ENCODE results near the gene HK1.

Gene HK1

GRCh38 chr10:69374931-69375306, 96.6 kb downstream of the HK1 start:
- peaks cover 6% of the 10 kb centered on the region for H3K79me2 ChIP-seq (ENCODE audit: control insufficient read depth, insufficient read depth, low read length, unreplicated experiment)
- H3K4me1 ChIP-seq (ENCODE audit: control insufficient read depth, insufficient read depth, low read length, unreplicated experiment), result peaks cover 14% of the 10 kb centered on the region
- H3K27me3 ChIP-seq (ENCODE audit: insufficient read depth, low read length), result no peaks in the 10 kb centered on the region
- H3K27ac ChIP-seq (ENCODE audit: low read depth, low read length), result no peak overlapping the region
- no peak overlapping the region for H2AFZ ChIP-seq (ENCODE audit: low read length, unreplicated experiment)
- peaks cover 19% of the 10 kb centered on the region for H3K36me3 ChIP-seq (ENCODE audit: insufficient read depth, low read length)
- H3K4me3 ChIP-seq (ENCODE audit: low read depth, low read length), result no peak overlapping the region

GRCh38 chr10:69375307-69376151, 97.2 kb downstream of the HK1 start:
- Histone ChIP-seq H3K4me1 (ENCODE audit: control insufficient read depth, insufficient read depth, low read length, unreplicated experiment) (peaks cover 14% of the 10 kb centered on the region), H2AFZ (ENCODE audit: low read length, unreplicated experiment) (no peak overlapping the region), H3K79me2 (ENCODE audit: control insufficient read depth, insufficient read depth, low read length, unreplicated experiment) (peaks cover 6% of the 10 kb centered on the region), H3K27ac (ENCODE audit: low read depth, low read length) (no peak overlapping the region), H3K36me3 (ENCODE audit: insufficient read depth, low read length) (peaks cover 14% of the 10 kb centered on the region), H3K27me3 (ENCODE audit: insufficient read depth, low read length) (no peaks in the 10 kb centered on the region), H3K4me3 (ENCODE audit: low read depth, low read length) (no peak overlapping the region)

- Histone ChIP-seq H3K36me3 (ENCODE audit: insufficient read depth, low read length) (peaks cover 4% of the 10 kb centered on the region), H3K27me3 (ENCODE audit: insufficient read depth, low read length) (no peaks in the 10 kb centered on the region), H2AFZ (ENCODE audit: low read length, unreplicated experiment) (no peak overlapping the region), H3K4me3 (ENCODE audit: low read depth, low read length) (no peak overlapping the region), H3K79me2 (ENCODE audit: control insufficient read depth, insufficient read depth, low read length, unreplicated experiment) (peaks cover 6% of the 10 kb centered on the region), H3K4me1 (ENCODE audit: control insufficient read depth, insufficient read depth, low read length, unreplicated experiment) (peaks cover 10% of the 10 kb centered on the region), H3K27ac (ENCODE audit: low read depth, low read length) (no peak overlapping the region)
Observed at GRCh38 chr10:69376662-69377061, 98.4 kb downstream of the HK1 start.

- Histone ChIP-seq H3K36me3 (ENCODE audit: insufficient read depth, low read length) (peaks cover 4% of the 10 kb centered on the region), H3K79me2 (ENCODE audit: control insufficient read depth, insufficient read depth, low read length, unreplicated experiment) (peaks cover 6% of the 10 kb centered on the region), H3K27ac (ENCODE audit: low read depth, low read length) (no peak overlapping the region), H3K4me3 (ENCODE audit: low read depth, low read length) (no peak overlapping the region), H2AFZ (ENCODE audit: low read length, unreplicated experiment) (no peak overlapping the region), H3K4me1 (ENCODE audit: control insufficient read depth, insufficient read depth, low read length, unreplicated experiment) (peaks cover 8% of the 10 kb centered on the region), H3K27me3 (ENCODE audit: insufficient read depth, low read length) (no peaks in the 10 kb centered on the region)
Observed at GRCh38 chr10:69377191-69377590, 98.9 kb downstream of the HK1 start.

- H3K27ac ChIP-seq (ENCODE audit: low read depth, low read length), result no peak overlapping the region
- H2AFZ ChIP-seq (ENCODE audit: low read length, unreplicated experiment), result no peak overlapping the region
- peaks cover 6% of the 10 kb centered on the region for H3K79me2 ChIP-seq (ENCODE audit: control insufficient read depth, insufficient read depth, low read length, unreplicated experiment)
- H3K4me3 ChIP-seq (ENCODE audit: low read depth, low read length), result no peak overlapping the region
- peaks cover 4% of the 10 kb centered on the region for H3K36me3 ChIP-seq (ENCODE audit: insufficient read depth, low read length)
- no peaks in the 10 kb centered on the region for H3K27me3 ChIP-seq (ENCODE audit: insufficient read depth, low read length)
- H3K4me1 ChIP-seq (ENCODE audit: control insufficient read depth, insufficient read depth, low read length, unreplicated experiment), result peaks cover 9% of the 10 kb centered on the region
Observed at GRCh38 chr10:69377933-69378332, 99.6 kb downstream of the HK1 start.

GRCh38 chr10:69379800-69380199, 101.5 kb downstream of the HK1 start:
- no peak overlapping the region for H3K4me3 ChIP-seq (ENCODE audit: low read depth, low read length)
- no peaks in the 10 kb centered on the region for H3K27me3 ChIP-seq (ENCODE audit: insufficient read depth, low read length)
- H2AFZ ChIP-seq (ENCODE audit: low read length, unreplicated experiment), result no peak overlapping the region
- peaks cover 9% of the 10 kb centered on the region for H3K79me2 ChIP-seq (ENCODE audit: control insufficient read depth, insufficient read depth, low read length, unreplicated experiment)
- peaks cover 22% of the 10 kb centered on the region for H3K4me1 ChIP-seq (ENCODE audit: control insufficient read depth, insufficient read depth, low read length, unreplicated experiment)
- peaks cover 13% of the 10 kb centered on the region for H3K36me3 ChIP-seq (ENCODE audit: insufficient read depth, low read length)
- H3K27ac ChIP-seq (ENCODE audit: low read depth, low read length), result no peak overlapping the region

GRCh38 chr10:69382382-69383117, 104.3 kb downstream of the HK1 start:
- no peak overlapping the region for H3K4me3 ChIP-seq (ENCODE audit: low read depth, low read length)
- no peak overlapping the region for H2AFZ ChIP-seq (ENCODE audit: low read length, unreplicated experiment)
- H3K4me1 ChIP-seq (ENCODE audit: control insufficient read depth, insufficient read depth, low read length, unreplicated experiment), result peaks cover 22% of the 10 kb centered on the region
- peaks cover 3% of the 10 kb centered on the region for H3K79me2 ChIP-seq (ENCODE audit: control insufficient read depth, insufficient read depth, low read length, unreplicated experiment)
- peaks cover 24% of the 10 kb centered on the region for H3K36me3 ChIP-seq (ENCODE audit: insufficient read depth, low read length)
- H3K27me3 ChIP-seq (ENCODE audit: insufficient read depth, low read length), result no peaks in the 10 kb centered on the region
- H3K27ac ChIP-seq (ENCODE audit: low read depth, low read length), result peak overlapping the region; percentile 78

GRCh38 chr10:69383558-69383957, 105.3 kb downstream of the HK1 start:
- H3K27me3 ChIP-seq (ENCODE audit: insufficient read depth, low read length), result no peaks in the 10 kb centered on the region
- peaks cover 28% of the 10 kb centered on the region; the same call in 1 of the 2 replicates for H3K36me3 ChIP-seq (ENCODE audit: insufficient read depth, low read length)
- peak overlapping the region; percentile 74 for H3K27ac ChIP-seq (ENCODE audit: low read depth, low read length)
- H3K79me2 ChIP-seq (ENCODE audit: control insufficient read depth, insufficient read depth, low read length, unreplicated experiment), result peaks cover 3% of the 10 kb centered on the region
- peaks cover 22% of the 10 kb centered on the region for H3K4me1 ChIP-seq (ENCODE audit: control insufficient read depth, insufficient read depth, low read length, unreplicated experiment)
- no peak overlapping the region for H3K4me3 ChIP-seq (ENCODE audit: low read depth, low read length)
- no peak overlapping the region for H2AFZ ChIP-seq (ENCODE audit: low read length, unreplicated experiment)

GRCh38 chr10:69384320-69384719, 106.0 kb downstream of the HK1 start:
- H3K4me1 ChIP-seq (ENCODE audit: control insufficient read depth, insufficient read depth, low read length, unreplicated experiment), result peaks cover 22% of the 10 kb centered on the region
- no peaks in the 10 kb centered on the region for H3K27me3 ChIP-seq (ENCODE audit: insufficient read depth, low read length)
- peaks cover 32% of the 10 kb centered on the region; the same call in 1 of the 2 replicates for H3K36me3 ChIP-seq (ENCODE audit: insufficient read depth, low read length)
- peaks cover 3% of the 10 kb centered on the region for H3K79me2 ChIP-seq (ENCODE audit: control insufficient read depth, insufficient read depth, low read length, unreplicated experiment)
- no peak overlapping the region for H2AFZ ChIP-seq (ENCODE audit: low read length, unreplicated experiment)
- no peak overlapping the region for H3K4me3 ChIP-seq (ENCODE audit: low read depth, low read length)
- no peak overlapping the region for H3K27ac ChIP-seq (ENCODE audit: low read depth, low read length)

GRCh38 chr10:69385454-69386350, 107.4 kb downstream of the HK1 start:
- peaks cover 27% of the 10 kb centered on the region; the same call in 1 of the 2 replicates for H3K36me3 ChIP-seq (ENCODE audit: insufficient read depth, low read length)
- peaks cover 3% of the 10 kb centered on the region for H3K79me2 ChIP-seq (ENCODE audit: control insufficient read depth, insufficient read depth, low read length, unreplicated experiment)
- H3K4me1 ChIP-seq (ENCODE audit: control insufficient read depth, insufficient read depth, low read length, unreplicated experiment), result peaks cover 34% of the 10 kb centered on the region
- H2AFZ ChIP-seq (ENCODE audit: low read length, unreplicated experiment), result no peak overlapping the region
- no peak overlapping the region for H3K4me3 ChIP-seq (ENCODE audit: low read depth, low read length)
- H3K27ac ChIP-seq (ENCODE audit: low read depth, low read length), result no peak overlapping the region
- H3K27me3 ChIP-seq (ENCODE audit: insufficient read depth, low read length), result no peaks in the 10 kb centered on the region
